PC-3 (cell line): ENCODE results near the gene LYSET. TPM values are rescaled to one million over a fixed set of nuclear protein-coding genes. Genes with fewer than 3 reads are reported as not detected.

Experiments used
- ATAC-seq: fragments of 200-7000 bp; cut with Tn5 transposase; 2 replicates; pipeline ENCODE4 v1.9.1; 2020; ENCODE audit warnings: mild to moderate bottlenecking, moderate library complexity
- BruUV-seq: library from RNA; stranded (reverse); fragments of 400-500 nt; replicated peaks from 2 replicates; lab custom pipeline; 2021; lab: Mats Ljungman, UMichigan
- CTCF ChIA-PET: fragments of 300-600 bp; sonication (Branson Sonifier 250); formaldehyde crosslinking; loops from one replicate; lab custom pipeline; 2022; ENCODE audit warnings: antibody characterized with exemption; lab: Charles Lee
- POLR2A ChIA-PET: fragments of 300-600 bp; sonication (Branson Sonifier 250); formaldehyde crosslinking; loops from one replicate; lab custom pipeline; 2022; ENCODE audit warnings: antibody characterized with exemption; ENCODE audit not compliant: unreplicated experiment; lab: Charles Lee
- DNase-seq: peaks from one replicate; pipeline ENCODE4 v3.0.0-alpha.2; 2015
- H2AFZ ChIP-seq: fragments of 300-600 bp; sonication (generic); 2 replicates; pipeline ENCODE4 v1.6.0; 2016; ENCODE audit warnings: antibody characterized with exemption, low read length
- H3F3A ChIP-seq: fragments of 300-600 bp; sonication (generic); one replicate; pipeline ENCODE4 v1.6.0; 2017; ENCODE audit warnings: antibody characterized with exemption, low read length, control low read depth, mild to moderate bottlenecking; ENCODE audit not compliant: unreplicated experiment
- H3K27ac ChIP-seq: fragments of 300-600 bp; sonication (generic); 2 replicates; pipeline ENCODE4 v1.5.1; 2016; ENCODE audit warnings: mild to moderate bottlenecking, low read length
- H3K27me3 ChIP-seq: fragments of 300-600 bp; sonication (generic); 2 replicates; pipeline ENCODE4 v1.6.1; 2016; ENCODE audit warnings: low read length, mixed read lengths
- H3K36me3 ChIP-seq: fragments of 300-600 bp; sonication (generic); 2 replicates; pipeline ENCODE4 v1.6.1; 2016; ENCODE audit warnings: low read depth, mixed run types, low read length, mixed read lengths
- H3K4me1 ChIP-seq: fragments of 300-600 bp; sonication (generic); 2 replicates; pipeline ENCODE4 v1.5.1; 2016; ENCODE audit warnings: low read length; ENCODE audit not compliant: insufficient read depth
- H3K4me2 ChIP-seq: fragments of 300-600 bp; sonication (generic); 2 replicates; pipeline ENCODE4 v1.6.0; 2016; ENCODE audit warnings: low read length
- H3K4me3 ChIP-seq: fragments of 300-600 bp; sonication (generic); 2 replicates; pipeline ENCODE4 v1.5.1; 2016; ENCODE audit warnings: mild to moderate bottlenecking, low read length, mixed read lengths
- H3K79me2 ChIP-seq: fragments of 300-600 bp; sonication (generic); 2 replicates; pipeline ENCODE4 v1.6.1; 2017; ENCODE audit warnings: low read length, mixed read lengths
- H3K9ac ChIP-seq: fragments of 300-600 bp; sonication (generic); 2 replicates; pipeline ENCODE4 v1.6.0; 2016; ENCODE audit warnings: mild to moderate bottlenecking, low read length
- H3K9me2 ChIP-seq: fragments of 300-600 bp; sonication (generic); replicated peaks from 2 replicates; pipeline ENCODE4 v1.6.1; 2016; ENCODE audit warnings: mixed run types, low read length, mixed read lengths
- H3K9me3 ChIP-seq: fragments of 300-600 bp; sonication (generic); 2 replicates; pipeline ENCODE4 v1.6.1; 2016; ENCODE audit warnings: low read length, mixed read lengths
- H4K20me1 ChIP-seq: fragments of 300-600 bp; sonication (generic); 2 replicates; pipeline ENCODE4 v1.6.1; 2016; ENCODE audit warnings: low read length, mixed read lengths
- EZH2 ChIP-seq: fragments of 300-600 bp; sonication (generic); IDR thresholded peaks from one replicate; pipeline ENCODE4 v1.6.1; 2017; ENCODE audit warnings: antibody characterized with exemption, mild to moderate bottlenecking, low read length; ENCODE audit not compliant: unreplicated experiment
- EZH2phosphoT487 ChIP-seq: fragments of 300-600 bp; sonication (generic); IDR thresholded peaks from 2 replicates; pipeline ENCODE4 v1.6.1; 2018; ENCODE audit warnings: mild to moderate bottlenecking, antibody characterized with exemption, low read length, borderline replicate concordance
- intact Hi-C: fragments of 100-400 bp; cut with micrococcal nuclease; formaldehyde crosslinking; loops from 2 replicates; pipeline ENCODE4 v1.9.0; 2023
- total RNA-seq: library from RNA; depleted of rRNA; stranded (reverse); fragments of >200 nt; gene quantifications from 2 replicates; pipeline ENCODE4 v1.2.3, GENCODE V29; 2014
- TF ChIP-seq, protein P1 (sequence below): fragments of 300-600 bp; sonication (generic); conservative IDR thresholded peaks from 2 replicates; pipeline ENCODE4 v1.5.1; 2017; ENCODE audit warnings: antibody characterized with exemption, low read depth, mild to moderate bottlenecking, low read length

The LYSET gene
- total RNA-seq, 1 experiment from 2014 or later: 11.5 TPM

DNA sequence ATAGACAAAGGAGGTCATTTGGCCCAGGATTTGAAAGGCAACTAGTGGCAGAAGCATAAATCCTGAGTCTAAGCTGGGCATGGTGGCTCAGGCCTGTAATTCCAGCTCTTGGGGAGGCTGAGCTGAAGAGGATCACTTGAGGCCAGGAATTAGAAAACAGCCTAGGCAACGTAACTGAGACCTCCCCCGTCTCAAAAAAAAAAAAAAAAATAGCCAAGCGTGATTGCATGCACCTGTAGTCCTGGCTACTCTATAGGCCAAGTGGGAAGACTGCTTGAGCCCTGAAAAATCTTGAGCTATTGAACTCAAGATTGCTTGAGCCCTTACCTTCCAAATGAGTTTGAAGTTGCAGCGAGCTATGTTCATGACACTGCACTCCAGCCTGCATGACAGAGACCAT is 13.9 kb downstream of the LYSET start:
- Histone ChIP-seq H3K4me2 (no peak overlapping the region), H3K27ac (no peak overlapping the region), H3K27me3 (no peaks in the 10 kb centered on the region), H3K4me3 (no peak overlapping the region), H3K4me1 (no peaks in the 10 kb centered on the region), H3F3A (no peaks in the 10 kb centered on the region), H2AFZ (no peak overlapping the region), H3K9me3 (no peaks in the 10 kb centered on the region), H3K79me2 (0 out of 2 replicates have a peak, but pooled peaks cover 6% of the 10 kb centered on the region), H3K9me2 (no peaks in the 10 kb centered on the region), H3K36me3 (no peaks in the 10 kb centered on the region), H4K20me1 (no peaks in the 10 kb centered on the region), H3K9ac (no peak overlapping the region)
- ChIA-PET POLR2A (no interaction called here), CTCF (interaction anchor here (0.7 kb wide), 1 partner anchor 1161 kb away, joined by 6 read pairs; no protein-coding TSS in a partner anchor)
- TF ChIP-seq EZH2phosphoT487 (no peak), EZH2 (no peak)
- TF ChIP-seq, protein P1, sequence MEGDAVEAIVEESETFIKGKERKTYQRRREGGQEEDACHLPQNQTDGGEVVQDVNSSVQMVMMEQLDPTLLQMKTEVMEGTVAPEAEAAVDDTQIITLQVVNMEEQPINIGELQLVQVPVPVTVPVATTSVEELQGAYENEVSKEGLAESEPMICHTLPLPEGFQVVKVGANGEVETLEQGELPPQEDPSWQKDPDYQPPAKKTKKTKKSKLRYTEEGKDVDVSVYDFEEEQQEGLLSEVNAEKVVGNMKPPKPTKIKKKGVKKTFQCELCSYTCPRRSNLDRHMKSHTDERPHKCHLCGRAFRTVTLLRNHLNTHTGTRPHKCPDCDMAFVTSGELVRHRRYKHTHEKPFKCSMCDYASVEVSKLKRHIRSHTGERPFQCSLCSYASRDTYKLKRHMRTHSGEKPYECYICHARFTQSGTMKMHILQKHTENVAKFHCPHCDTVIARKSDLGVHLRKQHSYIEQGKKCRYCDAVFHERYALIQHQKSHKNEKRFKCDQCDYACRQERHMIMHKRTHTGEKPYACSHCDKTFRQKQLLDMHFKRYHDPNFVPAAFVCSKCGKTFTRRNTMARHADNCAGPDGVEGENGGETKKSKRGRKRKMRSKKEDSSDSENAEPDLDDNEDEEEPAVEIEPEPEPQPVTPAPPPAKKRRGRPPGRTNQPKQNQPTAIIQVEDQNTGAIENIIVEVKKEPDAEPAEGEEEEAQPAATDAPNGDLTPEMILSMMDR: no peak
- no peak for DNase-seq
- intact Hi-C loops: no loop called here
- no TSS peak for BruUV-seq
- no peak for ATAC-seq

- BruUV-seq: no TSS peak
- Histone ChIP-seq H3K9ac (no peak overlapping the region), H3K4me1 (0 out of 2 replicates have a peak, but pooled peaks cover 3% of the 10 kb centered on the region), H3K4me3 (no peak overlapping the region), H3K79me2 (peaks cover 21% of the 10 kb centered on the region), H3K27ac (no peak overlapping the region), H2AFZ (no peak overlapping the region), H4K20me1 (no peaks in the 10 kb centered on the region), H3K9me2 (no peaks in the 10 kb centered on the region), H3K9me3 (no peaks in the 10 kb centered on the region), H3F3A (no peaks in the 10 kb centered on the region), H3K36me3 (no peaks in the 10 kb centered on the region), H3K27me3 (no peaks in the 10 kb centered on the region), H3K4me2 (no peak overlapping the region)
- TF ChIP-seq EZH2: no peak
- TF ChIP-seq, protein P1: no peak
- TF ChIP-seq EZH2phosphoT487: no peak
- ChIA-PET CTCF (no interaction called here), POLR2A (no interaction called here)
- ATAC-seq: no peak
- intact Hi-C loops: no loop called here
- no peak for DNase-seq
Observed at GRCh38 chr14:93200553-93200952, 15.4 kb downstream of the LYSET start.

- Histone ChIP-seq H3K4me2 (no peak overlapping the region), H3K9me3 (no peaks in the 10 kb centered on the region), H3K36me3 (no peaks in the 10 kb centered on the region), H3K4me1 (0 out of 2 replicates have a peak, but pooled peaks cover 6% of the 10 kb centered on the region), H3K79me2 (peaks cover 28% of the 10 kb centered on the region), H2AFZ (no peak overlapping the region), H3K27me3 (no peaks in the 10 kb centered on the region), H3K4me3 (no peak overlapping the region), H3K27ac (no peak overlapping the region), H3K9ac (no peak overlapping the region), H3F3A (no peaks in the 10 kb centered on the region), H3K9me2 (no peaks in the 10 kb centered on the region), H4K20me1 (no peaks in the 10 kb centered on the region)
- intact Hi-C loops: no loop called here
- POLR2A ChIA-PET: no interaction called here
- ATAC-seq (no peak), DNase-seq (no peak)
- CTCF ChIA-PET: no interaction called here
- no TSS peak for BruUV-seq
- TF ChIP-seq, protein P1: no peak
- TF ChIP-seq EZH2phosphoT487: no peak
Observed at GRCh38 chr14:93201155-93201704, 16.1 kb downstream of the LYSET start.
